Osteoblast (primary cell): ENCODE measurements around the gene ADAMTS10. TPM values are rescaled to one million over a fixed set of nuclear protein-coding genes. Genes with fewer than 3 reads are reported as not detected.
A peak's percentile ranks its signal among the peaks of the same experiment; 100 is the strongest.

Source experiments
- DNase-seq: peaks from one replicate; pipeline ENCODE4 v3.0.0; 2011; ENCODE audit warnings: low spot score, mixed read lengths; ENCODE audit not compliant: insufficient read length; ENCODE audit errors: missing footprints
- H2AFZ ChIP-seq: 2 replicates; pipeline ENCODE4 v1.6.0; 2011; ENCODE audit warnings: mild to moderate bottlenecking, low read length
- H3K27ac ChIP-seq: 2 replicates; pipeline ENCODE4 v1.5.1; 2011; ENCODE audit warnings: mild to moderate bottlenecking, low read depth, low read length, moderate library complexity
- H3K27me3 ChIP-seq: 2 replicates; pipeline ENCODE4 v1.6.0; 2012; ENCODE audit warnings: mild to moderate bottlenecking, control low read depth, inconsistent platforms, low read length, moderate library complexity; ENCODE audit not compliant: insufficient read depth
- H3K36me3 ChIP-seq: 2 replicates; pipeline ENCODE4 v1.5.1; 2011; ENCODE audit warnings: mild to moderate bottlenecking, low read length, control low read depth, moderate library complexity; ENCODE audit not compliant: insufficient read depth
- H3K4me1 ChIP-seq: 2 replicates; pipeline ENCODE4 v1.5.1; 2011; ENCODE audit warnings: mild to moderate bottlenecking, low read length, control low read depth, moderate library complexity; ENCODE audit not compliant: insufficient read depth
- H3K4me2 ChIP-seq: 2 replicates; pipeline ENCODE4 v1.6.0; 2011; ENCODE audit warnings: mild to moderate bottlenecking, low read length; ENCODE audit not compliant: insufficient read depth
- H3K4me3 ChIP-seq: fragments of 200-600 bp; sonication (generic); 3 replicates; pipeline ENCODE4 v1.5.1; 2012; ENCODE audit warnings: mild to moderate bottlenecking, low read length, inconsistent platforms; ENCODE audit not compliant: insufficient read depth
- H3K79me2 ChIP-seq: 2 replicates; pipeline ENCODE4 v1.6.0; 2012; ENCODE audit warnings: mild to moderate bottlenecking, low read length, control low read depth, inconsistent platforms; ENCODE audit not compliant: insufficient read depth
- H3K9me3 ChIP-seq: 2 replicates; pipeline ENCODE4 v1.5.1; 2011; ENCODE audit warnings: low read depth, low read length, control low read depth
- H4K20me1 ChIP-seq: 2 replicates; pipeline ENCODE4 v1.6.0; 2012; ENCODE audit warnings: mild to moderate bottlenecking, low read length, control low read depth; ENCODE audit not compliant: insufficient read depth
- CTCF ChIP-seq: IDR thresholded peaks from 2 replicates; pipeline ENCODE4 v1.5.1; 2011; ENCODE audit warnings: mild to moderate bottlenecking, low read depth, low read length, moderate library complexity; ENCODE audit errors: extremely low read depth
- total RNA-seq: library from RNA; depleted of rRNA; stranded (reverse); fragments of >200 nt; gene quantifications from 2 replicates; pipeline ENCODE4 v1.2.3, GENCODE V29; 2012

The ADAMTS10 gene
- total RNA-seq, 1 donor: 49.6 TPM

GRCh38 chr19:8531470-8531869 is 79.0 kb downstream of the ADAMTS10 start:
- Histone ChIP-seq H2AFZ (no peak overlapping the region), H3K36me3 (no peaks in the 10 kb centered on the region), H3K79me2 (peaks cover 5% of the 10 kb centered on the region), H3K4me2 (no peak overlapping the region), H3K4me3 (no peak overlapping the region), H3K4me1 (peaks cover 5% of the 10 kb centered on the region), H3K27ac (no peak overlapping the region), H4K20me1 (peaks cover 19% of the 10 kb centered on the region), H3K9me3 (no peaks in the 10 kb centered on the region), H3K27me3 (no peaks in the 10 kb centered on the region)
- peak; percentile 26 for DNase-seq
- no peak for TF ChIP-seq CTCF

Other genes starting within 250 kb of the ADAMTS10 start
- 1.1 and 1.2 TPM in 2 replicates for gene ANGPTL4, start 246.6 kb downstream of the ADAMTS10 start, total RNA-seq
- gene RAB11B, start 220.4 kb downstream of the ADAMTS10 start, total RNA-seq: 24.2 and 28.3 TPM in 2 replicates
- 69.8 and 72.5 TPM in 2 replicates for gene MARCHF2, start 197.4 kb downstream of the ADAMTS10 start, total RNA-seq
- gene HNRNPM, start 165.7 kb downstream of the ADAMTS10 start, total RNA-seq: 37.7 and 39.4 TPM in 2 replicates
- under 0.01 TPM in 1 of 2 replicates, not detected in the other for gene PRAM1, start 108.1 kb downstream of the ADAMTS10 start, total RNA-seq
- gene ZNF414, start 96.5 kb downstream of the ADAMTS10 start, total RNA-seq: 2.9 and 6.9 TPM in 2 replicates
- gene MYO1F, start 33.3 kb downstream of the ADAMTS10 start, total RNA-seq: under 0.01 and 0.72 TPM in 2 replicates
- not detected in 2 replicates for gene NFILZ, start 19.9 kb upstream of the ADAMTS10 start, total RNA-seq
- gene ACTL9, start 88.1 kb upstream of the ADAMTS10 start, total RNA-seq: not detected in 2 replicates
- gene OR2Z1, start 110.9 kb upstream of the ADAMTS10 start, total RNA-seq: not detected in 2 replicates
- 23.6 and 24.6 TPM in 2 replicates for gene ZNF558, start 221.6 kb upstream of the ADAMTS10 start, total RNA-seq
- gene MBD3L1, start 221.7 kb upstream of the ADAMTS10 start, total RNA-seq: not detected in 2 replicates